OCI-LY7 (cell line): Measurements from ENCODE around the gene APPL2. TPM values are rescaled to one million over a fixed set of nuclear protein-coding genes. Genes with fewer than 3 reads are reported as not detected.

Source experiments
- BruUV-seq: library from RNA; stranded (reverse); fragments of 400-500 nt; replicated peaks from 2 replicates; lab custom pipeline; 2021; lab: Mats Ljungman, UMichigan
- CTCF ChIA-PET: fragments of 300-600 bp; sonication (Branson Sonifier 250); formaldehyde crosslinking; loops from one replicate; lab custom pipeline; 2022; ENCODE audit warnings: antibody characterized with exemption; ENCODE audit not compliant: unreplicated experiment; lab: Charles Lee
- POLR2A ChIA-PET: fragments of 300-600 bp; sonication (Branson Sonifier 250); formaldehyde crosslinking; loops from one replicate; lab custom pipeline; 2022; ENCODE audit warnings: antibody characterized with exemption; lab: Charles Lee
- DNase-seq: peaks from one replicate; pipeline ENCODE4 v3.0.0-alpha.2; 2015; ENCODE audit warnings: low spot score
- H2AFZ ChIP-seq: fragments of 200-600 bp; sonication (generic), shearing (Covaris generic); 2 replicates; pipeline ENCODE4 v1.6.1; 2014; ENCODE audit warnings: mild to moderate bottlenecking, antibody characterized with exemption, low read length, moderate library complexity
- H3K27ac ChIP-seq: fragments of 200-600 bp; sonication (generic); 2 replicates; pipeline ENCODE4 v1.5.1; 2014; ENCODE audit warnings: mixed run types, low read depth, mild to moderate bottlenecking, moderate library complexity, low read length, inconsistent platforms; ENCODE audit not compliant: poor library complexity, severe bottlenecking
- H3K36me3 ChIP-seq: fragments of 200-600 bp; sonication (generic); 2 replicates; pipeline ENCODE4 v1.6.1; 2014; ENCODE audit warnings: mild to moderate bottlenecking, antibody characterized with exemption, low read length, moderate library complexity, mixed read lengths; ENCODE audit not compliant: insufficient read depth
- H3K4me1 ChIP-seq: fragments of 200-600 bp; sonication (generic); 2 replicates; pipeline ENCODE4 v1.5.1; 2014; ENCODE audit warnings: mild to moderate bottlenecking, low read length; ENCODE audit not compliant: insufficient read depth, poor library complexity, severe bottlenecking
- H3K4me2 ChIP-seq: fragments of 200-600 bp; sonication (generic); 2 replicates; pipeline ENCODE4 v1.6.1; 2014; ENCODE audit warnings: mild to moderate bottlenecking, low read length
- H3K4me3 ChIP-seq: fragments of 200-600 bp; sonication (generic); 2 replicates; pipeline ENCODE4 v1.5.1; 2014; ENCODE audit warnings: mild to moderate bottlenecking, low read depth, low read length; ENCODE audit not compliant: poor library complexity, severe bottlenecking
- H3K79me2 ChIP-seq: fragments of 200-600 bp; sonication (generic); 2 replicates; pipeline ENCODE4 v1.6.1; 2016; ENCODE audit warnings: low read depth, mild to moderate bottlenecking, low read length, moderate library complexity, mixed read lengths; ENCODE audit not compliant: insufficient read depth
- H3K9me2 ChIP-seq: fragments of 200-600 bp; sonication (generic); 2 replicates; pipeline ENCODE4 v1.6.1; 2016; ENCODE audit warnings: mild to moderate bottlenecking, low read length, mixed read lengths; ENCODE audit not compliant: insufficient read depth
- H3K9me3 ChIP-seq: fragments of 200-600 bp; sonication (generic); 2 replicates; pipeline ENCODE4 v1.6.1; 2014; ENCODE audit warnings: mild to moderate bottlenecking, mixed run types, low read length, mixed read lengths
- H4K20me1 ChIP-seq: fragments of 200-600 bp; sonication (generic); 2 replicates; pipeline ENCODE4 v1.6.1; 2014; ENCODE audit warnings: mild to moderate bottlenecking, antibody characterized with exemption, low read length, moderate library complexity, mixed read lengths; ENCODE audit not compliant: insufficient read depth
- CTCF ChIP-seq: fragments of 200-600 bp; sonication (generic); conservative IDR thresholded peaks from 2 replicates; pipeline ENCODE4 v1.5.1; 2014; ENCODE audit warnings: mild to moderate bottlenecking, antibody characterized with exemption, low read length, moderate library complexity, mixed read lengths
- EZH2phosphoT487 ChIP-seq: fragments of 200-600 bp; sonication (generic); IDR thresholded peaks from 2 replicates; pipeline ENCODE4 v1.6.1; 2018; ENCODE audit warnings: low read depth, borderline replicate concordance, mild to moderate bottlenecking, mixed run types, antibody characterized with exemption, low read length, moderate library complexity, mixed read lengths
- intact Hi-C: fragments of 100-400 bp; cut with micrococcal nuclease; formaldehyde crosslinking; loops from one replicate; pipeline ENCODE4 v1.10.0; 2022; ENCODE audit not compliant: unreplicated experiment
- total RNA-seq, 2 experiments: library from RNA; depleted of rRNA in 1 of 2; stranded (reverse); fragments of >200 nt in 1 of 2; shearing (Covaris generic) in 1 of 2; gene quantifications; 2 replicates each; pipeline ENCODE4 v1.2.3, GENCODE V29; 2014 to 2022

APPL2 gene
- total RNA-seq, 2 experiments from 2014 or later = 18.8 to 29.1 TPM

GRCh38 chr12:105264771-105265170, 28.8 kb upstream of the APPL2 start:
- H3K9me3 ChIP-seq = no peaks in the 10 kb centered on the region; the same call in 1 of the 2 replicates
- intact Hi-C loops = no loop called here
- no peak for TF ChIP-seq CTCF
- TF ChIP-seq EZH2phosphoT487 = no peak
- ChIA-PET POLR2A (interaction anchor here (1.5 kb wide), 1 partner anchor 68 kb away, joined by 3 read pairs; no protein-coding TSS in a partner anchor), CTCF (no interaction called here)
- H3K4me1 ChIP-seq = peaks cover 23% of the 10 kb centered on the region
- H3K9me2 ChIP-seq = no peaks in the 10 kb centered on the region
- no peak overlapping the region for H3K4me3 ChIP-seq
- no peak for DNase-seq
- no peak overlapping the region for H3K27ac ChIP-seq
- no peak overlapping the region for H3K4me2 ChIP-seq
- H3K79me2 ChIP-seq = no peaks in the 10 kb centered on the region
- no peaks in the 10 kb centered on the region for H3K36me3 ChIP-seq
- no TSS peak for BruUV-seq
- no peak overlapping the region for H2AFZ ChIP-seq
- H4K20me1 ChIP-seq = no peaks in the 10 kb centered on the region

- intact Hi-C loops = no loop called here
- Histone ChIP-seq H3K4me3 (no peak overlapping the region), H3K9me3 (no peaks in the 10 kb centered on the region; the same call in 1 of the 2 replicates), H3K79me2 (no peaks in the 10 kb centered on the region), H3K4me1 (peaks cover 23% of the 10 kb centered on the region), H3K36me3 (no peaks in the 10 kb centered on the region), H3K4me2 (no peak overlapping the region), H4K20me1 (no peaks in the 10 kb centered on the region), H3K27ac (no peak overlapping the region), H3K9me2 (no peaks in the 10 kb centered on the region), H2AFZ (no peak overlapping the region)
- ChIA-PET POLR2A (interaction anchor here (0.8 to 1.2 kb wide), 2 partner anchors 72 to 121 kb away, joined by 3 read pairs; no protein-coding TSS in a partner anchor), CTCF (interaction anchor here (0.6 kb wide), 1 partner anchor 1068 kb away, joined by 3 read pairs; no protein-coding TSS in a partner anchor)
- no peak for DNase-seq
- no TSS peak for BruUV-seq
- TF ChIP-seq CTCF (no peak), EZH2phosphoT487 (no peak)
These were observed 26.6 kb upstream of the APPL2 start for GRCh38 chr12:105262461-105263184.

GRCh38 chr12:105261010-105261409, 25.0 kb upstream of the APPL2 start:
- Histone ChIP-seq H3K9me2 (no peaks in the 10 kb centered on the region), H3K27ac (peak overlapping the region; percentile 13), H4K20me1 (no peaks in the 10 kb centered on the region), H3K4me2 (peak overlapping the region; percentile 62), H3K9me3 (no peaks in the 10 kb centered on the region; the same call in 1 of the 2 replicates), H3K79me2 (no peaks in the 10 kb centered on the region), H2AFZ (peak overlapping the region; percentile 59; the same call in 1 of the 2 replicates), H3K4me1 (peaks cover 23% of the 10 kb centered on the region), H3K36me3 (no peaks in the 10 kb centered on the region), H3K4me3 (peak overlapping the region; percentile 25)
- BruUV-seq = no TSS peak
- TF ChIP-seq CTCF = no peak
- TF ChIP-seq EZH2phosphoT487 = no peak
- DNase-seq = peak; percentile 63
- POLR2A ChIA-PET = interaction anchor here (0.6 to 1.7 kb wide), 4 partner anchors 13 to 1694 kb away, joined by 3 to 12 read pairs (median 3); no protein-coding TSS in a partner anchor
- CTCF ChIA-PET = no interaction called here
- intact Hi-C loops = no loop called here
